HEK293 (cell line): ENCODE measurements around the gene LPCAT2.

Experiments
- CTCF ChIP-seq: fragments of 450-650 bp; formaldehyde crosslinking; IDR thresholded peaks from 2 replicates; pipeline ENCODE4 v1.5.1; 2016; ENCODE audit warnings: missing biosample characterization, missing genetic modification characterization
- GLI2 ChIP-seq: fragments of 450-650 bp; formaldehyde crosslinking; IDR thresholded peaks from 2 replicates; pipeline ENCODE4; 2017; ENCODE audit warnings: missing biosample characterization, missing genetic modification characterization, low read depth, borderline replicate concordance
- MEIS1 ChIP-seq: sonication (generic); formaldehyde crosslinking; IDR thresholded peaks from 2 replicates; pipeline ENCODE4 v1.8.1; 2022; ENCODE audit warnings: missing genetic modification reagents, mild to moderate bottlenecking, borderline replicate concordance
- YY1 ChIP-seq: fragments of 450-650 bp; formaldehyde crosslinking; IDR thresholded peaks from 2 replicates; pipeline ENCODE4 v1.5.1; 2018; ENCODE audit warnings: missing biosample characterization, missing genetic modification characterization
- ZNF24 ChIP-seq: fragments of 450-650 bp; formaldehyde crosslinking; IDR thresholded peaks from 2 replicates; pipeline ENCODE4 v1.5.1; 2016; ENCODE audit warnings: missing biosample characterization, missing genetic modification characterization
- ZNF311 ChIP-seq: fragments of 450-650 bp; formaldehyde crosslinking; IDR thresholded peaks from 2 replicates; pipeline ENCODE4 v1.5.1; 2017; ENCODE audit warnings: missing biosample characterization, missing genetic modification characterization, borderline replicate concordance
- ZNF560 ChIP-seq: fragments of 450-650 bp; formaldehyde crosslinking; IDR thresholded peaks from 2 replicates; pipeline ENCODE4 v1.5.1; 2017; ENCODE audit warnings: missing biosample characterization, missing genetic modification characterization, borderline replicate concordance
- ZNF664 ChIP-seq: fragments of 450-650 bp; formaldehyde crosslinking; IDR thresholded peaks from 2 replicates; pipeline ENCODE4 v1.5.1; 2016; ENCODE audit warnings: missing biosample characterization, missing genetic modification characterization
- ZNF785 ChIP-seq: fragments of 450-650 bp; formaldehyde crosslinking; IDR thresholded peaks from 2 replicates; pipeline ENCODE4 v1.5.1; 2016; ENCODE audit warnings: missing biosample characterization, missing genetic modification characterization

GRCh38 chr16:55506708-55507107, 2.2 kb upstream of the LPCAT2 start:
- TF ChIP-seq YY1 (tag by site-specific recombination) (no peak), CTCF (no peak), ZNF311 (tag by site-specific recombination) (no peak), ZNF560 (tag by site-specific recombination) (no peak), MEIS1 (no peak), ZNF664 (tag by site-specific recombination) (no peak), ZNF24 (no peak), ZNF785 (tag by site-specific recombination) (no peak), GLI2 (tag by site-specific recombination) (no peak)
